Keratinocyte (primary cell): ENCODE data around the gene HK1. TPM values are rescaled to one million over a fixed set of nuclear protein-coding genes. Genes with fewer than 3 reads are reported as not detected.

ENCODE experiments used
- DNase-seq: peaks from one replicate; pipeline ENCODE4 v3.0.0-alpha.2; 2011; ENCODE audit warnings: low read depth, missing footprints, low spot score
- FAIRE-seq: peaks from 2 replicates; lab custom pipeline; 2011; peaks lifted over from hg19 to GRCh38; lab: Jason Lieb, UNC
- H2AFZ ChIP-seq: 2 replicates; pipeline ENCODE4 v1.6.0; 2012; ENCODE audit warnings: low read length, control low read depth, inconsistent platforms; ENCODE audit not compliant: control insufficient read depth
- H3K27ac ChIP-seq: 2 replicates; pipeline ENCODE4 v1.5.1; 2011; ENCODE audit warnings: low read length; ENCODE audit not compliant: control insufficient read depth, insufficient read depth
- H3K27me3 ChIP-seq: 3 replicates; pipeline ENCODE4 v1.6.0; 2011; ENCODE audit warnings: low read length; ENCODE audit not compliant: control insufficient read depth, insufficient read depth; ENCODE audit errors: extremely low read depth
- H3K36me3 ChIP-seq, 2 experiments: 2 replicates in 1 of 2; 3 replicates in 1 of 2; pipeline ENCODE4 v1.5.1; 2011; ENCODE audit warnings: low read length in 2 of 2, mild to moderate bottlenecking in 1 of 2; ENCODE audit not compliant: control insufficient read depth in 2 of 2, insufficient read depth in 2 of 2; ENCODE audit errors: extremely low read depth in 1 of 2
- H3K4me1 ChIP-seq: 3 replicates; pipeline ENCODE4 v1.5.1; 2011; ENCODE audit warnings: low read length; ENCODE audit not compliant: control insufficient read depth, insufficient read depth; ENCODE audit errors: extremely low read depth
- H3K4me2 ChIP-seq: 3 replicates; pipeline ENCODE4 v1.6.0; 2011; ENCODE audit warnings: low read depth, low read length; ENCODE audit not compliant: control insufficient read depth, insufficient read depth; ENCODE audit errors: extremely low read depth
- H3K4me3 ChIP-seq, 3 experiments: fragments of 200-600 bp in 1 of 3; sonication (generic) in 1 of 3; 2 replicates in 2 of 3; 3 replicates in 1 of 3; pipeline ENCODE4 v1.5.1; 2011 to 2016; ENCODE audit warnings: low read length in 3 of 3, mild to moderate bottlenecking in 3 of 3, control low read depth in 2 of 3, inconsistent platforms in 1 of 3, low read depth in 1 of 3, mixed read lengths in 1 of 3, mixed run types in 1 of 3, moderate library complexity in 1 of 3; ENCODE audit not compliant: control insufficient read depth in 2 of 3, insufficient read depth in 2 of 3; ENCODE audit errors: extremely low read depth in 1 of 3
- H3K79me2 ChIP-seq: 2 replicates; pipeline ENCODE4 v1.6.0; 2012; ENCODE audit warnings: low read length; ENCODE audit not compliant: control insufficient read depth, insufficient read depth
- H3K9ac ChIP-seq: 3 replicates; pipeline ENCODE4 v1.6.0; 2011; ENCODE audit warnings: low read length; ENCODE audit not compliant: control insufficient read depth, insufficient read depth; ENCODE audit errors: extremely low read depth
- H3K9me1 ChIP-seq: 3 replicates; pipeline ENCODE4 v1.6.0; 2011; ENCODE audit warnings: low read length; ENCODE audit not compliant: control insufficient read depth, insufficient read depth; ENCODE audit errors: extremely low read depth
- H3K9me3 ChIP-seq: 2 replicates; pipeline ENCODE4 v1.5.1; 2012; ENCODE audit warnings: low read depth, low read length; ENCODE audit not compliant: control insufficient read depth
- H4K20me1 ChIP-seq: 3 replicates; pipeline ENCODE4 v1.6.0; 2011; ENCODE audit warnings: low read length; ENCODE audit not compliant: control insufficient read depth, insufficient read depth; ENCODE audit errors: extremely low read depth
- EZH2 ChIP-seq: IDR thresholded peaks from one replicate; pipeline ENCODE4 v1.6.1; 2012; ENCODE audit warnings: inconsistent platforms, mild to moderate bottlenecking, low read length, moderate library complexity
- dilution Hi-C: fragments of 300-500 bp; cut with MboI; formaldehyde crosslinking; loops from one replicate; pipeline ENCODE4 v1.7.0; 2020; ENCODE audit warnings: low sequenced_read_pairs; ENCODE audit not compliant: extremely low pct_ligation_motif_present
- polyA plus RNA-seq, 5 experiments: library from polyadenylated mRNA; depleted of rRNA in 3 of 5; stranded (reverse) in 3 of 5; stranded (forward) in 1 of 5; unstranded in 1 of 5; fragments of >200 nt; gene quantifications; 1 replicate in 1 of 5; 2 replicates in 3 of 5; 3 replicates in 1 of 5; pipeline versions ENCODE4 v1.2.1 to v1.2.3, GENCODE V29; 2011 to 2012; ENCODE audit warnings: missing spikeins in 2 of 5, low read depth in 1 of 5, low replicate concordance in 1 of 5
- TF ChIP-seq, protein P1 (sequence below), 3 experiments: IDR thresholded peaks in 1 of 3; conservative IDR thresholded peaks in 1 of 3; optimal IDR thresholded peaks in 1 of 3; 2 replicates in 2 of 3; 3 replicates in 1 of 3; pipeline versions ENCODE3 to v1.5.1; 2011; ENCODE audit warnings: low read length in 3 of 3, mild to moderate bottlenecking in 3 of 3, moderate library complexity in 2 of 3, control low read depth in 1 of 3, inconsistent platforms in 1 of 3; ENCODE audit not compliant: insufficient read depth in 2 of 3; ENCODE audit errors: extremely low read depth in 1 of 3

The HK1 gene
- polyA plus RNA-seq, 1 donor (not counting 4 experiments of a cell fraction or from before 2014, with no cell fraction given), result 106 TPM

DNA sequence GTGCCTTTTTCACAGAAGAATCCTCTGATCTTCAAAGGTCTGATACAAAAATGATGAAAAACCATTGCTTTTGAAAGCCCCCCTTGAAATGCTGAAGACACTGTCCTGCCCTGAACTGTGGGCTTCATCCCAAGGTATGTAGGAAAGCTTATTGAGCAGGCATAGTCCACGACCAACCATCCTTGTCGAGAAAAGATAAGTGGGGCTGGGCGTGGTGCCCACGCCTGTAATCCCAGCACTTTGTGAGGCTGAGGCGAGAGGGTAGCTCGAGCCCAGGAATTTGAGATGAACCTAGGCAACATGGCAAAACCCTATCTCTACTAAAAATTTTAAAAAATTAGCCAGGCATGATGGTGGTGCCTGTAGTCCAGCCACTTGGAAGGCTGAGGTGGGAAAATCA is 112.9 kb downstream of the HK1 start:
- no peak overlapping the region for H3K4me2 ChIP-seq
- H3K79me2 ChIP-seq, result no peaks in the 10 kb centered on the region
- FAIRE-seq, result no peak
- H3K36me3 ChIP-seq, result peaks cover 26 to 51% of the 10 kb centered on the region in 2 experiments
- no peaks in the 10 kb centered on the region for H3K9me3 ChIP-seq
- H3K27me3 ChIP-seq, result no peaks in the 10 kb centered on the region
- H3K9ac ChIP-seq, result no peak overlapping the region
- dilution Hi-C loops, result no loop called here
- H3K9me1 ChIP-seq, result no peaks in the 10 kb centered on the region
- H4K20me1 ChIP-seq, result no peaks in the 10 kb centered on the region
- H3K4me1 ChIP-seq, result peaks cover 13% of the 10 kb centered on the region
- no peak for DNase-seq
- H2AFZ ChIP-seq, result no peak overlapping the region
- TF ChIP-seq, protein P1, sequence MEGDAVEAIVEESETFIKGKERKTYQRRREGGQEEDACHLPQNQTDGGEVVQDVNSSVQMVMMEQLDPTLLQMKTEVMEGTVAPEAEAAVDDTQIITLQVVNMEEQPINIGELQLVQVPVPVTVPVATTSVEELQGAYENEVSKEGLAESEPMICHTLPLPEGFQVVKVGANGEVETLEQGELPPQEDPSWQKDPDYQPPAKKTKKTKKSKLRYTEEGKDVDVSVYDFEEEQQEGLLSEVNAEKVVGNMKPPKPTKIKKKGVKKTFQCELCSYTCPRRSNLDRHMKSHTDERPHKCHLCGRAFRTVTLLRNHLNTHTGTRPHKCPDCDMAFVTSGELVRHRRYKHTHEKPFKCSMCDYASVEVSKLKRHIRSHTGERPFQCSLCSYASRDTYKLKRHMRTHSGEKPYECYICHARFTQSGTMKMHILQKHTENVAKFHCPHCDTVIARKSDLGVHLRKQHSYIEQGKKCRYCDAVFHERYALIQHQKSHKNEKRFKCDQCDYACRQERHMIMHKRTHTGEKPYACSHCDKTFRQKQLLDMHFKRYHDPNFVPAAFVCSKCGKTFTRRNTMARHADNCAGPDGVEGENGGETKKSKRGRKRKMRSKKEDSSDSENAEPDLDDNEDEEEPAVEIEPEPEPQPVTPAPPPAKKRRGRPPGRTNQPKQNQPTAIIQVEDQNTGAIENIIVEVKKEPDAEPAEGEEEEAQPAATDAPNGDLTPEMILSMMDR (optimal IDR thresholded peaks at IDR 0.05 in 1 of 3, IDR thresholded peaks at IDR 0.05 in 1 of 3, conservative IDR thresholded peaks at IDR 0.05 in 1 of 3; ENCODE audit: extremely low read depth in 1 of 3, insufficient read depth in 2 of 3, low read length in 3 of 3), result no peak
- TF ChIP-seq EZH2, result no peak
- H3K27ac ChIP-seq, result no peak overlapping the region
- no peak overlapping the region for H3K4me3 ChIP-seq

DNA sequence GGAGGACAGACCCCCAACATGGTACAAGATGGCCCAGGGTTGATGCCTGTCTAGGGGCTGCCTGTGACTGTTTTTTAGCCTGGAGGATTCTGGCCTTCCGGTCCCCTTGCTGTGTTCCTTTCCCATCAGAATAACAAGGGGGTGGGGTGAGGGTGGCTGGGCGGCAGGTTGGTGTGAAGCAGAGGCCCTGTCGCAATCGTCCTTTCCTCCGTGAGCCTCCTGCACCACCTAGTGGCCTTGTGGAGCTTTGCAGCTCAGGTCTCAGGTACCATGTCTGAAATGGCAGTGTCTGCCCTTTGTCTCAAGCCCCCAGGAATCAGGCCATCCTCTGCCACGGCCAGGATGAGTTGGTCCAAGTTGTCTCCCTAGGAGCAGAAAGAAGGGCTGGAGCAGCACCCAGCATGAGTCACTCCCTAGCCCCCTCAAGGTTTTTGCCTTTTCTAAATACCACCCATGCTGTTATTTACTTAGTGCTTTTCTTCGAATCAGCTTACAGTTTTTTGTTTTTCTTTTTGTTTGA is 114.2 kb downstream of the HK1 start:
- DNase-seq, result no peak
- TF ChIP-seq EZH2, result no peak
- TF ChIP-seq, protein P1 (optimal IDR thresholded peaks at IDR 0.05 in 1 of 3, IDR thresholded peaks at IDR 0.05 in 1 of 3, conservative IDR thresholded peaks at IDR 0.05 in 1 of 3; ENCODE audit: extremely low read depth in 1 of 3, insufficient read depth in 2 of 3, low read length in 3 of 3), result peak; percentile 96 to 99 (median 98)
- no peaks in the 10 kb centered on the region for H4K20me1 ChIP-seq
- no peak overlapping the region for H3K27ac ChIP-seq
- FAIRE-seq, result peak; percentile 83
- no peaks in the 10 kb centered on the region for H3K27me3 ChIP-seq
- H3K4me3 ChIP-seq, result no peak overlapping the region
- no peaks in the 10 kb centered on the region for H3K9me1 ChIP-seq
- dilution Hi-C loops, result no loop called here
- H3K4me1 ChIP-seq, result peaks cover 10% of the 10 kb centered on the region
- peaks cover 22 to 49% of the 10 kb centered on the region in 2 experiments for H3K36me3 ChIP-seq
- H3K9ac ChIP-seq, result no peak overlapping the region
- no peak overlapping the region for H2AFZ ChIP-seq
- H3K4me2 ChIP-seq, result no peak overlapping the region
- H3K9me3 ChIP-seq, result no peaks in the 10 kb centered on the region
- no peaks in the 10 kb centered on the region for H3K79me2 ChIP-seq
